Astrocyte (in vitro differentiated cells and primary cell): Measurements from ENCODE around the gene PUS10. TPM values are rescaled to one million over a fixed set of nuclear protein-coding genes. Genes with fewer than 3 reads are reported as not detected.
A peak's percentile ranks its signal among the peaks of the same experiment; 100 is the strongest.
"Not testable (repeated sequence)": the region's sequence is repeated elsewhere in the genome, so short reads cannot be mapped to it uniquely, and the experiment has no call there.

ENCODE experiments used
- DNase-seq: peaks from one replicate; pipeline ENCODE4 v3.0.0-alpha.2; 2010; ENCODE audit warnings: low read depth
- FAIRE-seq: peaks from 2 replicates; lab custom pipeline; 2011; peaks lifted over from hg19 to GRCh38; lab: Jason Lieb, UNC
- H2AFZ ChIP-seq: 2 replicates; pipeline ENCODE4 v1.6.0; 2012; ENCODE audit warnings: low read depth, low read length, inconsistent platforms
- H3K27ac ChIP-seq: 2 replicates; pipeline ENCODE4 v1.5.1; 2011; ENCODE audit warnings: low read depth, low read length, inconsistent platforms
- H3K27me3 ChIP-seq: 2 replicates; pipeline ENCODE4 v1.6.0; 2011; ENCODE audit warnings: low read length, inconsistent platforms; ENCODE audit not compliant: insufficient read depth
- H3K36me3 ChIP-seq: 2 replicates; pipeline ENCODE4 v1.5.1; 2011; ENCODE audit warnings: low read length, inconsistent platforms; ENCODE audit not compliant: insufficient read depth
- H3K4me1 ChIP-seq: 2 replicates; pipeline ENCODE4 v1.5.1; 2011; ENCODE audit warnings: low read length, inconsistent platforms; ENCODE audit not compliant: insufficient read depth
- H3K4me2 ChIP-seq: 2 replicates; pipeline ENCODE4 v1.6.0; 2012; ENCODE audit warnings: low read length, inconsistent platforms
- H3K4me3 ChIP-seq: 2 replicates; pipeline ENCODE4 v1.5.1; 2011; ENCODE audit warnings: low read depth, mild to moderate bottlenecking, low read length, inconsistent platforms; ENCODE audit not compliant: insufficient read depth
- H3K79me2 ChIP-seq: 2 replicates; pipeline ENCODE4 v1.6.0; 2012; ENCODE audit warnings: mild to moderate bottlenecking, low read length, inconsistent platforms; ENCODE audit not compliant: insufficient read depth
- H3K9ac ChIP-seq: 2 replicates; pipeline ENCODE4 v1.6.0; 2012; ENCODE audit warnings: mild to moderate bottlenecking, low read length, inconsistent platforms
- H3K9me3 ChIP-seq: 2 replicates; pipeline ENCODE4 v1.5.1; 2012; ENCODE audit warnings: low read depth, mild to moderate bottlenecking, low read length, inconsistent platforms; ENCODE audit not compliant: insufficient read depth
- H4K20me1 ChIP-seq: 2 replicates; pipeline ENCODE4 v1.6.0; 2012; ENCODE audit warnings: low read length, inconsistent platforms; ENCODE audit not compliant: insufficient read depth
- H3K27ac Mint-ChIP-seq: one replicate; pipeline ENCODE4 v1.8.0; 2021; ENCODE audit warnings: mild to moderate bottlenecking, mixed read lengths; ENCODE audit not compliant: unreplicated experiment
- H3K27me3 Mint-ChIP-seq: one replicate; pipeline ENCODE4 v1.8.0; 2021; ENCODE audit warnings: low read depth, mixed read lengths; ENCODE audit not compliant: unreplicated experiment
- H3K36me3 Mint-ChIP-seq: one replicate; pipeline ENCODE4 v1.8.0; 2021; ENCODE audit warnings: low read depth, mixed read lengths; ENCODE audit not compliant: unreplicated experiment
- H3K4me1 Mint-ChIP-seq: one replicate; pipeline ENCODE4 v1.8.0; 2021; ENCODE audit warnings: low read depth, mixed read lengths; ENCODE audit not compliant: unreplicated experiment
- H3K4me3 Mint-ChIP-seq: one replicate; pipeline ENCODE4 v1.8.0; 2021; ENCODE audit warnings: mild to moderate bottlenecking, moderate library complexity, mixed read lengths; ENCODE audit not compliant: unreplicated experiment
- H3K9me3 Mint-ChIP-seq: one replicate; pipeline ENCODE4 v1.8.0; 2021; ENCODE audit warnings: mild to moderate bottlenecking, mixed read lengths; ENCODE audit not compliant: unreplicated experiment
- EZH2 ChIP-seq: IDR thresholded peaks from 2 replicates; pipeline ENCODE4 v1.6.1; 2012; ENCODE audit warnings: mild to moderate bottlenecking, low read length, inconsistent platforms; ENCODE audit not compliant: insufficient read depth
- total RNA-seq: library from RNA; stranded (reverse); gene quantifications from 2 replicates; pipeline ENCODE4 v1.2.1, GENCODE V29; 2021
- TF ChIP-seq, protein P1 (sequence below): IDR thresholded peaks from 2 replicates; pipeline ENCODE4 v1.5.1; 2011; ENCODE audit warnings: low read depth, mild to moderate bottlenecking, inconsistent platforms, low read length, moderate library complexity; ENCODE audit not compliant: insufficient read depth

The PUS10 gene
- total RNA-seq, 1 donor from 2014 or later = 7.7 TPM

DNA sequence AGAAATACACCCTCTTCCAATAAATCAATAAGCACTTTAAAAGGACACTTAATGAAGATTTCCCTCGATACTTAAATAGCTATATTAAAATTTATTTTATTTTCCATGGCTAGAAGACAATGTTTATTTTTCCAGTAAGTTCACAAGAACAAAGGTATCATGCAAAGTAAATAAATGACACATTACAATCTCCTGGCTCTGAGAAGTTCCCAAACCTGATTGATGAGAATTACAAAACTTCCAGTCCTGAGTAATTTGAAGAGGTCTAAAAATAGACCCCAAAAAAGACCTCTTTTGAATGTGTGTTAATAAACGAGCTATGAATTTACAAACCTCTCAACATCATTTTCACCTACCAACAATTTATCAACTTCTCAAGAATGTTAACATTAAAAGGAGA, 2.1 kb downstream of the PUS10 start:
- H3K27me3 Mint-ChIP-seq = no peaks in the 10 kb centered on the region
- H3K4me3 Mint-ChIP-seq = peak overlapping the region; percentile 99
- FAIRE-seq (no peak), DNase-seq (no peak)
- Histone ChIP-seq H3K4me1 (peaks cover 6% of the 10 kb centered on the region), H3K79me2 (peaks cover 62% of the 10 kb centered on the region), H4K20me1 (peaks cover 2% of the 10 kb centered on the region), H3K27me3 (no peaks in the 10 kb centered on the region), H2AFZ (no peak overlapping the region), H3K9ac (peak overlapping the region; percentile 87), H3K36me3 (no peaks in the 10 kb centered on the region), H3K4me2 (peak overlapping the region; percentile 89), H3K27ac (no peak overlapping the region), H3K9me3 (no peaks in the 10 kb centered on the region), H3K4me3 (peak overlapping the region; percentile 98)
- H3K4me1 Mint-ChIP-seq = peaks cover 19% of the 10 kb centered on the region
- TF ChIP-seq, protein P1, sequence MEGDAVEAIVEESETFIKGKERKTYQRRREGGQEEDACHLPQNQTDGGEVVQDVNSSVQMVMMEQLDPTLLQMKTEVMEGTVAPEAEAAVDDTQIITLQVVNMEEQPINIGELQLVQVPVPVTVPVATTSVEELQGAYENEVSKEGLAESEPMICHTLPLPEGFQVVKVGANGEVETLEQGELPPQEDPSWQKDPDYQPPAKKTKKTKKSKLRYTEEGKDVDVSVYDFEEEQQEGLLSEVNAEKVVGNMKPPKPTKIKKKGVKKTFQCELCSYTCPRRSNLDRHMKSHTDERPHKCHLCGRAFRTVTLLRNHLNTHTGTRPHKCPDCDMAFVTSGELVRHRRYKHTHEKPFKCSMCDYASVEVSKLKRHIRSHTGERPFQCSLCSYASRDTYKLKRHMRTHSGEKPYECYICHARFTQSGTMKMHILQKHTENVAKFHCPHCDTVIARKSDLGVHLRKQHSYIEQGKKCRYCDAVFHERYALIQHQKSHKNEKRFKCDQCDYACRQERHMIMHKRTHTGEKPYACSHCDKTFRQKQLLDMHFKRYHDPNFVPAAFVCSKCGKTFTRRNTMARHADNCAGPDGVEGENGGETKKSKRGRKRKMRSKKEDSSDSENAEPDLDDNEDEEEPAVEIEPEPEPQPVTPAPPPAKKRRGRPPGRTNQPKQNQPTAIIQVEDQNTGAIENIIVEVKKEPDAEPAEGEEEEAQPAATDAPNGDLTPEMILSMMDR = no peak
- no peak for TF ChIP-seq EZH2
- H3K27ac Mint-ChIP-seq = peak overlapping the region; percentile 99
- no peaks in the 10 kb centered on the region for H3K9me3 Mint-ChIP-seq
- H3K36me3 Mint-ChIP-seq = peaks cover 6% of the 10 kb centered on the region

DNA sequence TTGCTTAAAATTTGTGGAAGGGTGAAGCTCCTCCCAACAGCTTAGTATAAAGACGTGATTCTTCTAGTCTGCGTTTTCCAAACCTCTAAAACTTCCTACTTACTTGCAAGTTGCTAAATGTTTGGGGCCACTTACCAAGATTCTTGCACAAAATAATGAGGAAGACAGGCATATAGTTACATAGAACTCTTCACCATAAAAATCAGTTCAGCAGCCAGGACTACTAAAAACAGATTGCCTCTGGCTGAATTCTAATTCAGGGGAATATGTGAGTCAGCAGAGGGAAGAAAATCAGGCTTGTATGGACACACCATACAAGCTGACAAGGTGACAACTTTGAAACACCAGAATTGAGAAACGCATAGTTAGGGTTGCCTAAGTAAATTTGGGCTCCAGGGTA, 3.3 kb downstream of the PUS10 start:
- Mint-ChIP-seq H3K27me3 (no peaks in the 10 kb centered on the region), H3K36me3 (peaks cover 2% of the 10 kb centered on the region), H3K4me1 (peaks cover 18% of the 10 kb centered on the region), H3K9me3 (no peaks in the 10 kb centered on the region), H3K27ac (no peak overlapping the region), H3K4me3 (no peak overlapping the region)
- H3K4me1 ChIP-seq = peaks cover 6% of the 10 kb centered on the region
- H3K4me2 ChIP-seq = no peak overlapping the region
- H2AFZ ChIP-seq = no peak overlapping the region
- peaks cover 50% of the 10 kb centered on the region for H3K79me2 ChIP-seq
- H3K27me3 ChIP-seq = no peaks in the 10 kb centered on the region
- no peak overlapping the region for H3K9ac ChIP-seq
- no peak overlapping the region for H3K4me3 ChIP-seq
- no peaks in the 10 kb centered on the region for H4K20me1 ChIP-seq
- FAIRE-seq (no peak), DNase-seq (no peak)
- H3K27ac ChIP-seq = no peak overlapping the region
- no peak for TF ChIP-seq EZH2
- TF ChIP-seq, protein P1 = no peak
- no peaks in the 10 kb centered on the region for H3K9me3 ChIP-seq
- no peaks in the 10 kb centered on the region for H3K36me3 ChIP-seq

DNA sequence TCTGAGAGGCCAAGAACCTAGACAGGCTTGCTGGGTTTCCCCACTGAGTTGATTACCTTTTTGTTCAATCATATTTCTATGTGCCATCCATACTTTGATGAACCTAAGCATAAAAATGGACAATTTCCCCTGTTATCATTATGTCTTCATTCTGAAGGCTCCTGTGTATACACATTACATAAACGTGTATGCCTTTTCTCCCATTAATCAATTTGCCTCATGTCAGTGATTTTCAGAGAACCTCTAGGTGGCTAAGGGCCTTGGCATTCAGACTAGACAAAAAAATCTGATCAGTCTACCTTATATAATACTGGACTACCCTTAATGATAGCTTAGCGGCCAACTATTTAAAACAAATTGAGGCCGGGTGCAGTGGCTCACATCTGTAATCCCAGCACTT, 4.7 kb downstream of the PUS10 start:
- Mint-ChIP-seq H3K27ac (peak overlapping the region; percentile 62), H3K36me3 (peaks cover 2% of the 10 kb centered on the region), H3K4me1 (peaks cover 18% of the 10 kb centered on the region), H3K4me3 (no peak overlapping the region), H3K9me3 (no peaks in the 10 kb centered on the region), H3K27me3 (no peaks in the 10 kb centered on the region)
- Histone ChIP-seq H2AFZ (no peak overlapping the region), H3K4me3 (no peak overlapping the region), H3K9ac (no peak overlapping the region), H3K4me2 (no peak overlapping the region), H4K20me1 (no peaks in the 10 kb centered on the region), H3K27me3 (no peaks in the 10 kb centered on the region), H3K9me3 (no peaks in the 10 kb centered on the region), H3K4me1 (peaks cover 6% of the 10 kb centered on the region), H3K36me3 (no peaks in the 10 kb centered on the region), H3K27ac (no peak overlapping the region), H3K79me2 (peaks cover 36% of the 10 kb centered on the region)
- DNase-seq = no peak
- TF ChIP-seq EZH2 = no peak
- TF ChIP-seq, protein P1 = no peak
- no peak for FAIRE-seq

DNA sequence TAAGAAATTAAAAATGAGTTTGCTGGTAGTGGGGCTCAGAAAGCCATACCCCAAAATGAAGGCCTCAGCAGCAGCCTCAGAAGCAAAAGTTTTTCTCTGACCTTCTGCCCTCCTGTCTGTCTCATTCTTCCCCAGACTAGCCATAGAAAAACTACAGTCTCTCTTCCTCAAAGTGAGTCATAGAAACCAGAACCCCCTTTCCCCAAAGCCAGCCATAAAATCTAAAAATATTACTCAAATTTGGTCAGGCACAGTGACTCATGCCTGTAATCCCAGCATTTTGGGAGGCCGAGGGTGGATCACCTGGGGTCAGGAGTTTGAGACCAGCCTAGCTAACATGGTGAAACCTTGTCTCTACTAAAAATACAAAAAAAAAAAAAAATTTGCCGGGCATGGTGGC, 5.8 kb downstream of the PUS10 start:
- not testable (repeated sequence) for H3K4me3 ChIP-seq, H3K9ac ChIP-seq, H3K36me3 Mint-ChIP-seq, H3K27me3 ChIP-seq, H3K9me3 ChIP-seq, H3K4me1 ChIP-seq, H3K4me3 Mint-ChIP-seq, H2AFZ ChIP-seq, H3K36me3 ChIP-seq, H3K27me3 Mint-ChIP-seq, H3K9me3 Mint-ChIP-seq, H4K20me1 ChIP-seq
- DNase-seq (peak; percentile 66), FAIRE-seq (peak; percentile 76)
- H3K27ac Mint-ChIP-seq = peak overlapping the region; percentile 51
- Histone ChIP-seq H3K27ac (peak overlapping the region; percentile 31), H3K79me2 (peaks cover 27% of the 10 kb centered on the region), H3K4me2 (peak overlapping the region; percentile 40)
- peaks cover 18% of the 10 kb centered on the region for H3K4me1 Mint-ChIP-seq
